ENCODE data around the gene CLEC3B.
"Not testable (repeated sequence)": the region's sequence is repeated elsewhere in the genome, so short reads cannot be mapped to it uniquely, and the experiment has no call there.

Gene CLEC3B

DNA sequence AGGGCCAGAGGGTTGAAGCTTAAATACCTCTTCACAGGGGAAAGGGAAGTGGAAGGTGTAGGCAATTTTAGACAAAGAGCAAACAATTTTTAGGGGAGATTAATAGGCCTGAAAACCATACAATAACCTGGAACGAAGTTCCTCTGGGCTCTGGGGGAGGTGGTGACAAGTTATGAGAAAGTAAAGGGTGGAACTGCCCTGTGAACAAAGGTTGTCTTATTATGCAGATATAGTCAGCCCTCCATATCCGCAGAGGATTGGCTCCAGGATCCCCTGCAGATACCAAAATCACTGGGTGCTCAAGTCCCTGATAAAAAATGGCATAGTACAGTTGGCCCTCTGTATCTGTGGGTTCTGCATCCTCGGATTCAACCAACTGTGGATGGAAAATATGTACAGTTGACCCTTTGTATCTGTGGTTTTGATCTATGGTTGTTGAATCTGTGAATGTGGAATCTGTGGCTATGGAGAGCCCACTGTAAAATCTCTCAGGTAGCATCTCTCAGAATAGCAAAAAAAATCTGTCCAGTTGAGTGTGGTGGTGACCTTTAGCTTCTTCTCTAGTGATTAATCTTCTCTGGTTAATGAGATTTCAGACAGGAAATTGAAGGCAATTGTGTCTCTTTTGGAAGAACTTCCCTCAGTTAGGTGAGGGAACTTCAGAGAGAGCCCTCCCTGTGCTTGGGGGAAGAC is 40.2 kb downstream of the CLEC3B start:
- DNase-seq (ENCODE audit: low read depth) = no peak

- DNase-seq (ENCODE audit: low read depth) = no peak
These were observed 41.4 kb downstream of the CLEC3B start for GRCh38 chr3:45067486-45067885.

DNA sequence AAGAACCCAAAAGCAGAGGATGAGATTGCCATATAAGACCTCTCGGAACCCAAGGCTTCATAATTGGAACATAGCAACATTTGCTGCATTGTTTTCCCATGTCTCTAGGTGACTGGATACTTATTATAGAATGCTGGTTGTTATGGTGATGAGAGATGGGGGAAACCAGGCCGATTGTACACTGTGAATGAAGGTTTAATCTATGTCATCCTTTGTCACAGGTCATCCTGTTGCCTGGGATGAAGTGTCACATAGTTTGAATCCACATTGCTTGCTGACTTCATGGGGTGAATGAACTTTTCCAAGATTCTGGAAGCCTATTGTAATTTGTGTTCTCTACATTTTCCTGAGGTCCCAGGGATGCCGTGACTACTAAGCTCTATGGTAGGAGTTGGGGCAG is 41.8 kb downstream of the CLEC3B start:
- DNase-seq (ENCODE audit: low read depth) = no peak

GRCh38 chr3:45071075-45071474 is 45.0 kb downstream of the CLEC3B start:
- DNase-seq (ENCODE audit: low read depth) = no peak

DNA sequence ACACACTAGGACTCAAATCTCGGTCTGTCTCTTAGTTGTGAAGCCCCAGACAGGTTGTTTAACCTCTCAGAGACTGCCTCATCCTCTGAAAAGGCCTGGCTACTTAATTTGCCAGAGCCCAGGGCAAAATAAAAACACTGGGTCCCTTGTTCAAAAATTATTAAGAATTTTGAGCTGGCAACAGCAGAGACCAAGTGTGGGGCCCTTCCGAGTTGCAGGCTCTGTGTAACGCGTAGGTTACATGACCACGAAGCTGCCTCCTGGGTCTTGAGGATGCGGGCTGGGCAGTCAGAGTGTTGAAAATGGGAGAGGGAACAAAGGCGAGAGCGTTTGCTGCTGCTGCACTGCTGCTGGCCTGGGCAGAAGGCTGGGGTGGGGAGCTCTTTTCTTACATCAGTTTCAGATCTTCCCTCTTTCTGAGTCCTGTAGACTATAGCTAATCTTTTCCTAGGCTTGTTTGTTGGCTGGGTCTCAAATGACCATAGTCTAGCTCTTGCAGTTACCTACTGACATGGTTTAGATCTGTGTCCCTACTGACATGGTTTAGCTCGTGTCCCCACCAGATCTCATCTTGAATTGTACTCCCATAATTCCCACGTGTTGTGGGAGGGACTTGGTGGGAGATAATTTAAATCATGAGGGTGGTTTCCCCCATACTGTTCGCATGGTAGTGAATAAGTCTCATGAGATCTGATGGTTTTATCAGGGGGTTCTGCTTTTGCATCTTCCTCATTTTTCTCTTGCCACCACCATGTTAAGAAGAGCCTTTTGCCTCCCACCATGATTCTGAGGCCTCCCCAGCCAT is 49.9 kb downstream of the CLEC3B start:
- DNase-seq (ENCODE audit: low read depth) = no peak

DNA sequence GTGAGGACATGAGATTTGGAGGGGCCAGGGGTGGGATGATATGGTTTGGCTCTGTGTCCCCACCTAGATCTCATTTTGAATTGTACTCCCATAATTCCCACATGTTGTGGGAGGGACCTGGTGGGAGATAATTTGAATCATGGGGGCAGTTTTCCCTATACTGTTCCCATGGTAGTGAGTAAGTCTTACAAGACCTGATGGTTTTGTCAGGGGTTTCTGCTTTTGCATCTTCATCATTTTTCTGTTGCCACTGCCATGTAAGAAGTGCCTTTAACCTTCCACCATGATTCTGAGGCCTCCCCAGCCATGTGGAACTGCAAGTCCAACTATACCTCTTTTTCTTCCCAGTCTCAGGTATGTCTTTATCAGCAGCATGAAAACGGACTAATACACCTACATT is 52.2 kb downstream of the CLEC3B start:
- not testable (repeated sequence) for DNase-seq (ENCODE audit: low read depth)

GRCh38 chr3:45078910-45079522 is 52.9 kb downstream of the CLEC3B start:
- DNase-seq (ENCODE audit: low read depth) = no peak

- no peak for DNase-seq (ENCODE audit: low read depth)
These were observed 53.6 kb downstream of the CLEC3B start for GRCh38 chr3:45079715-45080114.

DNA sequence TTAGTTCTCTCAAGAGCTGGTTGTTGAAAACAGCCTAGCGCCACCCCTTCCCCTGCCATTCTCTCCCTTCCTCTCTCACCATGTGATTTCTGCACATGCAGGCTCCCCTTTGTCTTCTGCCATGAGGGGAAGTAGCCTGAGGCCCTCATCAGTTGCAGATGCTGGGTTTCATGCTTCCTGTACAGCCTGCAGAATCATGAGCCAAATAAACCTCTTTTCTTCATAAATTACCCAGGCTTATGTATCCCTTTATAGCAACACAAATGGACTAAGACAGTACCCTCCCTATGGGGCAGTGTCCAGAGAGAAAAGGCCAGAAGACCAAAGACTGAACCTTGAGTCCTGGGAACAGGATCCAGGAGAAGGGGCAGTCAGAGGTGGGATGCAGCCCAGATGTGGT is 54.7 kb downstream of the CLEC3B start:
- no peak for DNase-seq (ENCODE audit: low read depth)

GRCh38 chr3:45081506-45082141 is 55.5 kb downstream of the CLEC3B start:
- no peak for DNase-seq (ENCODE audit: low read depth)

GRCh38 chr3:45082142-45082538 is 56.0 kb downstream of the CLEC3B start:
- peak; percentile 67 for DNase-seq (ENCODE audit: low read depth)

DNA sequence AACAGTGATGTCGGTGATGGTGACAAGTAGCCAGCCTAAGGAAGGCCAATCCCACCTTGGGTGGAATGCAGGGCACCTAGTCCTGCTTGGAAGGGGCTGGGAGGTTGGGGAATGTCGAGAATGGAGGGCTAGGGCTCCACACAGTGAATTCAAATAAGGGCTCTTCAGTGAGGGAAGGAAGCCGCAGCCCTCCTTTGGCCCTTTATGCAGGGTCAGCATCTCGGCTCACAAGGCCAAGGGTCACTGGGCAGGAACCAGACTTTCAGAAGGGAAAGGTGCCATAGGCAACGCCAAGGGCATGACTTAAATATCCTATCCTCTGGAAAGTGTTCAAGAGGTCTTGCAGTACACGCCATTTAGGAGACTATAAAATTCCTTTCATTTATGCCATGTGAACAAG is 56.9 kb downstream of the CLEC3B start:
- no peak for DNase-seq (ENCODE audit: low read depth)

DNA sequence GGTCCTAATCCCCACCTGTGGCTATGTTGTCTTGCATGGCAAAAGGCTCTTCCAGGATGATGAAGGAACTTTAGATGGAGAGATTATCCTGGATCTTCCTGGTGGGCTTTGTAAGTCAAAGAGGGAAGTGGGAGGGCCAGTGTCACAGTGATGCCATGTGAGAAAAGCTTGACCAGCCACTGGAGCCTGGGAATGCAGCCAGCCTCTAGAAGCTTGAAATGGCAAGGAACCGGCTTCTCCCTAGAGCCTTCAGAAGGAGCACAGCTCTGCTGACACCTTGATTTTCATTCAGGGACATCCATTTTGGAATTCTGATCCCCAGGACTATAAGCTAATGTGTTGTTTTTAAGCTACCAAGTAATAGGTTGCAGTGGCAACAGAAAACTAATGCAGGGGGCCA is 58.3 kb downstream of the CLEC3B start:
- DNase-seq (ENCODE audit: low read depth) = no peak

DNA sequence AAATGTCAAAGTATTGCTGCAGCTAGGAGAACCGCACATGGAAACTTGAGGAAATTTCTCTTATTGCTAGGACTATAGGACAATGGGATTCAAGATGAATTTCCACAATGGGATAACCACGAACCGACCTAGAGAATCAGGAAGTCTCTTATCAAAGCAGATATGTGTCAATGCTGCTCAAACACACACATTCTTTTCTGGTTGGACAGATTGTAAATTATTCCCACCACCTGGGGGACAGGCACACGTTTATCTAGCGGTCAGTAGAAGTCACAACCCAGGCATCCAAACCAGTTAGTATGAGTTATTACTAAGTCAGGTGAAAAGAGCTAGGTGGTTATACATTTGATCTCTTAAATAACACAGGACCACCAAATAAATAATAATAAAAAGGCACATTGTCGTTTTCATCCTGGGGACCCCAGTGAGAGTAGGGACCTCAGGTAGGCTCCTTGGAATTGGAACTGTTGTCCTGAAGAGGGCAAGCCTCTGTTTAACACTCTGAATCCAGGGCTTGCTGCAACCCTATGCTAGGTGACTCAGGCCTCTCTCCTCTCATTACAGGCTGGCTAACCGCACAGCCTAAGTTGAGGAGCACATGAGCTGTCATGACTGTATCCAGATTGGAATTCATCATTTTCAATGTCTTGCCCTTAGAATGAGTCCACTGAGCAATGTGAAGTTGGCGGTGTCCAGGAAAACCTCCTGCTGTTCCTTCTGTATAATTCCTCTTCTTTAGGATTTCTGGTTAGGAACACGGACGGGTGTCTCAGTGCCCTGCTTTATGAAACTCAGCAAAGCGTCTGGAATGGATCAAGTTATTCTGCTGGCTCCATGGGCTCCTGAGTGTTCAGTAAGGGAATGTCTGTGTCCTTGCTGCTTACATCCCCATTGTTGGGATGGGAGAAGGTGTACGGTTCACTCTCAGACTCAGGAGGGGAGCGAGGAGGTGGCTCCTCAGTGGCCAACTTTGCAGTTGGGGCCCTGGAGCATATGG is 59.0 kb downstream of the CLEC3B start:
- peak; percentile 95 for DNase-seq (ENCODE audit: low read depth)
